ENCODE results near the gene TSPYL1.
A peak's percentile ranks its signal among the peaks of the same experiment; 100 is the strongest.

Gene TSPYL1

GRCh38 chr6:116246089-116246488, 33.6 kb downstream of the TSPYL1 start:
- Histone ChIP-seq H3K36me3 (ENCODE audit: insufficient read depth, low read length) (no peaks in the 10 kb centered on the region), H2AFZ (ENCODE audit: low read length, unreplicated experiment) (no peak overlapping the region), H3K4me3 (ENCODE audit: low read depth, low read length) (no peak overlapping the region)

GRCh38 chr6:116244284-116244683, 35.4 kb downstream of the TSPYL1 start:
- peaks cover 9% of the 10 kb centered on the region for H3K79me2 ChIP-seq (ENCODE audit: control insufficient read depth, insufficient read depth, low read length, unreplicated experiment)
- no peak overlapping the region for H3K27ac ChIP-seq (ENCODE audit: low read depth, low read length)
- H3K4me3 ChIP-seq (ENCODE audit: low read depth, low read length) = no peak overlapping the region

More at GRCh38 chr6:116246089-116246488, 33.6 kb downstream of the TSPYL1 start:
- Histone ChIP-seq H3K27ac (ENCODE audit: low read depth, low read length) (no peak overlapping the region), H3K4me1 (ENCODE audit: control insufficient read depth, insufficient read depth, low read length, unreplicated experiment) (peaks cover 17% of the 10 kb centered on the region), H3K27me3 (ENCODE audit: insufficient read depth, low read length) (no peaks in the 10 kb centered on the region), H3K79me2 (ENCODE audit: control insufficient read depth, insufficient read depth, low read length, unreplicated experiment) (peaks cover 27% of the 10 kb centered on the region)

GRCh38 chr6:116239856-116240255, 39.9 kb downstream of the TSPYL1 start:
- H3K27me3 ChIP-seq (ENCODE audit: insufficient read depth, low read length) = no peaks in the 10 kb centered on the region
- no peak overlapping the region for H3K4me3 ChIP-seq (ENCODE audit: low read depth, low read length)
- no peak overlapping the region for H3K27ac ChIP-seq (ENCODE audit: low read depth, low read length)
- H3K4me1 ChIP-seq (ENCODE audit: control insufficient read depth, insufficient read depth, low read length, unreplicated experiment) = no peaks in the 10 kb centered on the region
- H3K36me3 ChIP-seq (ENCODE audit: insufficient read depth, low read length) = no peaks in the 10 kb centered on the region; the same call in 1 of the 2 replicates
- no peak overlapping the region for H2AFZ ChIP-seq (ENCODE audit: low read length, unreplicated experiment)
- no peaks in the 10 kb centered on the region for H3K79me2 ChIP-seq (ENCODE audit: control insufficient read depth, insufficient read depth, low read length, unreplicated experiment)

More at GRCh38 chr6:116244284-116244683, 35.4 kb downstream of the TSPYL1 start:
- Histone ChIP-seq H2AFZ (ENCODE audit: low read length, unreplicated experiment) (no peak overlapping the region), H3K4me1 (ENCODE audit: control insufficient read depth, insufficient read depth, low read length, unreplicated experiment) (peaks cover under 1% of the 10 kb centered on the region), H3K27me3 (ENCODE audit: insufficient read depth, low read length) (no peaks in the 10 kb centered on the region), H3K36me3 (ENCODE audit: insufficient read depth, low read length) (no peaks in the 10 kb centered on the region)

GRCh38 chr6:116239256-116239655, 40.5 kb downstream of the TSPYL1 start:
- no peak overlapping the region for H2AFZ ChIP-seq (ENCODE audit: low read length, unreplicated experiment)
- H3K36me3 ChIP-seq (ENCODE audit: insufficient read depth, low read length) = no peaks in the 10 kb centered on the region; the same call in 1 of the 2 replicates
- no peaks in the 10 kb centered on the region for H3K27me3 ChIP-seq (ENCODE audit: insufficient read depth, low read length)
- H3K4me3 ChIP-seq (ENCODE audit: low read depth, low read length) = no peak overlapping the region
- H3K79me2 ChIP-seq (ENCODE audit: control insufficient read depth, insufficient read depth, low read length, unreplicated experiment) = no peaks in the 10 kb centered on the region
- no peak overlapping the region for H3K27ac ChIP-seq (ENCODE audit: low read depth, low read length)
- H3K4me1 ChIP-seq (ENCODE audit: control insufficient read depth, insufficient read depth, low read length, unreplicated experiment) = no peaks in the 10 kb centered on the region

GRCh38 chr6:116238083-116238482, 41.6 kb downstream of the TSPYL1 start:
- Histone ChIP-seq H3K27me3 (ENCODE audit: insufficient read depth, low read length) (no peaks in the 10 kb centered on the region), H3K4me3 (ENCODE audit: low read depth, low read length) (no peak overlapping the region), H3K27ac (ENCODE audit: low read depth, low read length) (no peak overlapping the region), H3K79me2 (ENCODE audit: control insufficient read depth, insufficient read depth, low read length, unreplicated experiment) (no peaks in the 10 kb centered on the region), H2AFZ (ENCODE audit: low read length, unreplicated experiment) (no peak overlapping the region), H3K4me1 (ENCODE audit: control insufficient read depth, insufficient read depth, low read length, unreplicated experiment) (no peaks in the 10 kb centered on the region), H3K36me3 (ENCODE audit: insufficient read depth, low read length) (no peaks in the 10 kb centered on the region; the same call in 1 of the 2 replicates)

GRCh38 chr6:116234689-116235088, 45.0 kb downstream of the TSPYL1 start:
- Histone ChIP-seq H2AFZ (ENCODE audit: low read length, unreplicated experiment) (no peak overlapping the region), H3K27me3 (ENCODE audit: insufficient read depth, low read length) (no peaks in the 10 kb centered on the region), H3K36me3 (ENCODE audit: insufficient read depth, low read length) (no peaks in the 10 kb centered on the region; the same call in 1 of the 2 replicates), H3K79me2 (ENCODE audit: control insufficient read depth, insufficient read depth, low read length, unreplicated experiment) (no peaks in the 10 kb centered on the region), H3K4me3 (ENCODE audit: low read depth, low read length) (no peak overlapping the region), H3K4me1 (ENCODE audit: control insufficient read depth, insufficient read depth, low read length, unreplicated experiment) (no peaks in the 10 kb centered on the region), H3K27ac (ENCODE audit: low read depth, low read length) (no peak overlapping the region)

GRCh38 chr6:116229287-116229913, 50.3 kb downstream of the TSPYL1 start:
- H3K36me3 ChIP-seq (ENCODE audit: insufficient read depth, low read length) = no peaks in the 10 kb centered on the region
- no peaks in the 10 kb centered on the region for H3K4me1 ChIP-seq (ENCODE audit: control insufficient read depth, insufficient read depth, low read length, unreplicated experiment)
- no peaks in the 10 kb centered on the region for H3K79me2 ChIP-seq (ENCODE audit: control insufficient read depth, insufficient read depth, low read length, unreplicated experiment)
- peak overlapping the region; percentile 47; the same call in 1 of the 2 replicates for H3K4me3 ChIP-seq (ENCODE audit: low read depth, low read length)
- H2AFZ ChIP-seq (ENCODE audit: low read length, unreplicated experiment) = no peak overlapping the region
- no peaks in the 10 kb centered on the region for H3K27me3 ChIP-seq (ENCODE audit: insufficient read depth, low read length)
- no peak overlapping the region for H3K27ac ChIP-seq (ENCODE audit: low read depth, low read length)

Measured in ACC112 (cell line).